K562 (cell line): ENCODE measurements around the gene DNAJC17. TPM values are rescaled to one million over a fixed set of nuclear protein-coding genes. Genes with fewer than 3 reads are reported as not detected.

Source experiments
- CBX1 ChIP-seq: sonication (generic); IDR thresholded peaks from 2 replicates; pipeline ENCODE4 v1.6.1; 2016; ENCODE audit warnings: antibody characterized with exemption, low read depth, mild to moderate bottlenecking
- CXXC5 ChIP-seq: fragments of 250-450 bp; sonication (Bioruptor Pico); IDR thresholded peaks from 2 replicates; pipeline ENCODE4 v1.8.0; 2022; ENCODE audit warnings: inconsistent platforms, mild to moderate bottlenecking, moderate library complexity
- FOSL1 ChIP-seq: fragments of 200-800 bp; sonication (Bioruptor generic); conservative IDR thresholded peaks from 2 replicates; pipeline ENCODE4 v1.6.1; 2016; ENCODE audit warnings: missing genetic modification characterization, missing compliant biosample characterization
- HMGN3 ChIP-seq: IDR thresholded peaks from 2 replicates; pipeline ENCODE4 v1.6.1; 2011; ENCODE audit warnings: borderline replicate concordance, low read depth, mild to moderate bottlenecking, mixed read lengths, low read length; ENCODE audit not compliant: insufficient read length; ENCODE audit errors: extremely low read depth
- MEF2D ChIP-seq: conservative IDR thresholded peaks from 2 replicates; pipeline ENCODE4 v1.6.1; 2016; ENCODE audit warnings: low read depth, missing genetic modification characterization, missing compliant biosample characterization
- NR3C1 ChIP-seq: sonication (generic); formaldehyde crosslinking; IDR thresholded peaks from 2 replicates; pipeline ENCODE4 v1.8.1; 2022; ENCODE audit warnings: missing genetic modification reagents
- PHF21A ChIP-seq: fragments of 450-650 bp; IDR thresholded peaks from 2 replicates; pipeline ENCODE4 v1.6.1; 2017; ENCODE audit warnings: low read depth, borderline replicate concordance
- SMARCC2 ChIP-seq: fragments of 450-650 bp; IDR thresholded peaks from 2 replicates; pipeline ENCODE4 v1.6.1; 2017; ENCODE audit warnings: antibody characterized with exemption, moderate library complexity, mild to moderate bottlenecking, low read depth
- SPI1 ChIP-seq: IDR thresholded peaks from 2 replicates; pipeline ENCODE4 v1.6.1; 2011; ENCODE audit warnings: low read depth, low read length, control low read depth, borderline replicate concordance
- polyA plus RNA-seq, 8 experiments: library from polyadenylated mRNA; depleted of rRNA in 4 of 8; stranded (reverse) in 5 of 8; unstranded in 3 of 8; fragments of >200 nt; fragmentation: Nextera tagmentation in 2 of 8; fragmentation: Illumina TruSeq in 1 of 8; extraction: Ambion mirVana in 2 of 8; extraction: Trizol in 1 of 8; gene quantifications; 2 replicates each; pipeline versions ENCODE4 v1.2.1 to v1.2.3, GENCODE V29; 2011 to 2014; ENCODE audit warnings: inconsistent platforms in 1 of 8, missing spikeins in 1 of 8
- total RNA-seq, 7 experiments: library from RNA; depleted of rRNA in 6 of 7; stranded (reverse); fragments of >200 nt in 6 of 7; fragmentation: Illumina TruSeq in 2 of 7; extraction: Trizol in 2 of 7; gene quantifications; 2 replicates each; pipeline versions ENCODE4 v1.2.1 to v1.2.3, GENCODE V29; 2011 to 2021; ENCODE audit warnings: low replicate concordance in 1 of 7
- TF ChIP-seq, protein P1 (sequence below): sonication (generic); formaldehyde crosslinking; IDR thresholded peaks from 2 replicates; pipeline ENCODE4 v1.8.0; 2022; ENCODE audit warnings: mild to moderate bottlenecking, missing genetic modification reagents
- TF ChIP-seq, protein P2 (sequence below): fragments of 450-650 bp; IDR thresholded peaks from 2 replicates; pipeline ENCODE4 v1.6.1; 2016; ENCODE audit warnings: mild to moderate bottlenecking, moderate library complexity

The DNAJC17 gene
- total and polyA plus RNA-seq, 9 of the 15 experiments (the other 6 are each of a cell fraction or from before 2014, with no cell fraction given) = 2.4 to 79.4 (median 44.2) TPM

DNA sequence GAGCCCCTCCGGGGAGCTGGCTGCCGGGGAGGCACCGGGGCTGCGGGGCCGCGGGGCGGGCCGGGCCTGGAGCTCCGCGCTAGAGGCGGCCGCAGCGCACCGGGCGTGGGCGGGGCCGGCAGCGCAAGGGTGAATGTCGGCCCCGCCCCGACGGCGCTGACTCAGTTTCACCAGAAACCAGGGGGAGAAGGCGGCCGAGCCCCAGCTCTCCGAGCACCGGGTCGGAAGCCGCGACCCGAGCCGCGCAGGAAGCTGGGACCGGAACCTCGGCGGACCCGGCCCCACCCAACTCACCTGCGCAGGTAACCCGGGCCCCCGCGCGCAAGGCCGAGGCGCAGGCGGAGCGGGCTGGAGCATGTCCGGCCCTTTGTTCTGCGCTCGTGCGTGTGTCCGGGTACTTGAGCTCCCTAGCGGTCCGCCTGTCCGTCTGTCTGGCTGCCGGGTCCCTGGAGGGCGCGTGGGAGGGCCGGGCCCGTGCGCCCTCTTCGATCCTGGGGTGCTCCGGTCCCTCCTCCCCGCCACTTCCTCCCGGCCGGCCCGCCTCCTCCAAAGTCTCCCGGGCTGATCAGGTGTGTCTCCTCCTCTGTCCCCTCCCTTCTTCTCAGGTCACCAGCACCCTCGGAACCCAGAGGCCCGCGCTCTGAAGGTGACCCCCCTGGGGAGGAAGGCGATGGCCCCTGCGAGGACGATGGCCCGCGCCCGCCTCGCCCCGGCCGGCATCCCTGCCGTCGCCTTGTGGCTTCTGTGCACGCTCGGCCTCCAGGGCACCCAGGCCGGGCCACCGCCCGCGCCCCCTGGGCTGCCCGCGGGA lies 36.8 kb upstream of the DNAJC17 start, which contains the start of gene SPINT1 (continued):
- TF ChIP-seq, protein P1, sequence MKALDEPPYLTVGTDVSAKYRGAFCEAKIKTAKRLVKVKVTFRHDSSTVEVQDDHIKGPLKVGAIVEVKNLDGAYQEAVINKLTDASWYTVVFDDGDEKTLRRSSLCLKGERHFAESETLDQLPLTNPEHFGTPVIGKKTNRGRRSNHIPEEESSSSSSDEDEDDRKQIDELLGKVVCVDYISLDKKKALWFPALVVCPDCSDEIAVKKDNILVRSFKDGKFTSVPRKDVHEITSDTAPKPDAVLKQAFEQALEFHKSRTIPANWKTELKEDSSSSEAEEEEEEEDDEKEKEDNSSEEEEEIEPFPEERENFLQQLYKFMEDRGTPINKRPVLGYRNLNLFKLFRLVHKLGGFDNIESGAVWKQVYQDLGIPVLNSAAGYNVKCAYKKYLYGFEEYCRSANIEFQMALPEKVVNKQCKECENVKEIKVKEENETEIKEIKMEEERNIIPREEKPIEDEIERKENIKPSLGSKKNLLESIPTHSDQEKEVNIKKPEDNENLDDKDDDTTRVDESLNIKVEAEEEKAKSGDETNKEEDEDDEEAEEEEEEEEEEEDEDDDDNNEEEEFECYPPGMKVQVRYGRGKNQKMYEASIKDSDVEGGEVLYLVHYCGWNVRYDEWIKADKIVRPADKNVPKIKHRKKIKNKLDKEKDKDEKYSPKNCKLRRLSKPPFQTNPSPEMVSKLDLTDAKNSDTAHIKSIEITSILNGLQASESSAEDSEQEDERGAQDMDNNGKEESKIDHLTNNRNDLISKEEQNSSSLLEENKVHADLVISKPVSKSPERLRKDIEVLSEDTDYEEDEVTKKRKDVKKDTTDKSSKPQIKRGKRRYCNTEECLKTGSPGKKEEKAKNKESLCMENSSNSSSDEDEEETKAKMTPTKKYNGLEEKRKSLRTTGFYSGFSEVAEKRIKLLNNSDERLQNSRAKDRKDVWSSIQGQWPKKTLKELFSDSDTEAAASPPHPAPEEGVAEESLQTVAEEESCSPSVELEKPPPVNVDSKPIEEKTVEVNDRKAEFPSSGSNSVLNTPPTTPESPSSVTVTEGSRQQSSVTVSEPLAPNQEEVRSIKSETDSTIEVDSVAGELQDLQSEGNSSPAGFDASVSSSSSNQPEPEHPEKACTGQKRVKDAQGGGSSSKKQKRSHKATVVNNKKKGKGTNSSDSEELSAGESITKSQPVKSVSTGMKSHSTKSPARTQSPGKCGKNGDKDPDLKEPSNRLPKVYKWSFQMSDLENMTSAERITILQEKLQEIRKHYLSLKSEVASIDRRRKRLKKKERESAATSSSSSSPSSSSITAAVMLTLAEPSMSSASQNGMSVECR (CRISPR knock-in tag) = peak; percentile 70; the same call in 1 of the 2 replicates
- TF ChIP-seq FOSL1 (tag) (0 out of 2 replicates have a peak, but pooled peaks have one; percentile 25), SMARCC2 (no peak), MEF2D (tag) (no peak), NR3C1 (CRISPR knock-in tag) (peak; percentile 47; the same call in 1 of the 2 replicates), CXXC5 (CRISPR knock-in tag) (peak; percentile 60), HMGN3 (peak; percentile 50), PHF21A (no peak), SPI1 (peak; percentile 23; the same call in 1 of the 2 replicates), CBX1 (no peak)
- TF ChIP-seq, protein P2, sequence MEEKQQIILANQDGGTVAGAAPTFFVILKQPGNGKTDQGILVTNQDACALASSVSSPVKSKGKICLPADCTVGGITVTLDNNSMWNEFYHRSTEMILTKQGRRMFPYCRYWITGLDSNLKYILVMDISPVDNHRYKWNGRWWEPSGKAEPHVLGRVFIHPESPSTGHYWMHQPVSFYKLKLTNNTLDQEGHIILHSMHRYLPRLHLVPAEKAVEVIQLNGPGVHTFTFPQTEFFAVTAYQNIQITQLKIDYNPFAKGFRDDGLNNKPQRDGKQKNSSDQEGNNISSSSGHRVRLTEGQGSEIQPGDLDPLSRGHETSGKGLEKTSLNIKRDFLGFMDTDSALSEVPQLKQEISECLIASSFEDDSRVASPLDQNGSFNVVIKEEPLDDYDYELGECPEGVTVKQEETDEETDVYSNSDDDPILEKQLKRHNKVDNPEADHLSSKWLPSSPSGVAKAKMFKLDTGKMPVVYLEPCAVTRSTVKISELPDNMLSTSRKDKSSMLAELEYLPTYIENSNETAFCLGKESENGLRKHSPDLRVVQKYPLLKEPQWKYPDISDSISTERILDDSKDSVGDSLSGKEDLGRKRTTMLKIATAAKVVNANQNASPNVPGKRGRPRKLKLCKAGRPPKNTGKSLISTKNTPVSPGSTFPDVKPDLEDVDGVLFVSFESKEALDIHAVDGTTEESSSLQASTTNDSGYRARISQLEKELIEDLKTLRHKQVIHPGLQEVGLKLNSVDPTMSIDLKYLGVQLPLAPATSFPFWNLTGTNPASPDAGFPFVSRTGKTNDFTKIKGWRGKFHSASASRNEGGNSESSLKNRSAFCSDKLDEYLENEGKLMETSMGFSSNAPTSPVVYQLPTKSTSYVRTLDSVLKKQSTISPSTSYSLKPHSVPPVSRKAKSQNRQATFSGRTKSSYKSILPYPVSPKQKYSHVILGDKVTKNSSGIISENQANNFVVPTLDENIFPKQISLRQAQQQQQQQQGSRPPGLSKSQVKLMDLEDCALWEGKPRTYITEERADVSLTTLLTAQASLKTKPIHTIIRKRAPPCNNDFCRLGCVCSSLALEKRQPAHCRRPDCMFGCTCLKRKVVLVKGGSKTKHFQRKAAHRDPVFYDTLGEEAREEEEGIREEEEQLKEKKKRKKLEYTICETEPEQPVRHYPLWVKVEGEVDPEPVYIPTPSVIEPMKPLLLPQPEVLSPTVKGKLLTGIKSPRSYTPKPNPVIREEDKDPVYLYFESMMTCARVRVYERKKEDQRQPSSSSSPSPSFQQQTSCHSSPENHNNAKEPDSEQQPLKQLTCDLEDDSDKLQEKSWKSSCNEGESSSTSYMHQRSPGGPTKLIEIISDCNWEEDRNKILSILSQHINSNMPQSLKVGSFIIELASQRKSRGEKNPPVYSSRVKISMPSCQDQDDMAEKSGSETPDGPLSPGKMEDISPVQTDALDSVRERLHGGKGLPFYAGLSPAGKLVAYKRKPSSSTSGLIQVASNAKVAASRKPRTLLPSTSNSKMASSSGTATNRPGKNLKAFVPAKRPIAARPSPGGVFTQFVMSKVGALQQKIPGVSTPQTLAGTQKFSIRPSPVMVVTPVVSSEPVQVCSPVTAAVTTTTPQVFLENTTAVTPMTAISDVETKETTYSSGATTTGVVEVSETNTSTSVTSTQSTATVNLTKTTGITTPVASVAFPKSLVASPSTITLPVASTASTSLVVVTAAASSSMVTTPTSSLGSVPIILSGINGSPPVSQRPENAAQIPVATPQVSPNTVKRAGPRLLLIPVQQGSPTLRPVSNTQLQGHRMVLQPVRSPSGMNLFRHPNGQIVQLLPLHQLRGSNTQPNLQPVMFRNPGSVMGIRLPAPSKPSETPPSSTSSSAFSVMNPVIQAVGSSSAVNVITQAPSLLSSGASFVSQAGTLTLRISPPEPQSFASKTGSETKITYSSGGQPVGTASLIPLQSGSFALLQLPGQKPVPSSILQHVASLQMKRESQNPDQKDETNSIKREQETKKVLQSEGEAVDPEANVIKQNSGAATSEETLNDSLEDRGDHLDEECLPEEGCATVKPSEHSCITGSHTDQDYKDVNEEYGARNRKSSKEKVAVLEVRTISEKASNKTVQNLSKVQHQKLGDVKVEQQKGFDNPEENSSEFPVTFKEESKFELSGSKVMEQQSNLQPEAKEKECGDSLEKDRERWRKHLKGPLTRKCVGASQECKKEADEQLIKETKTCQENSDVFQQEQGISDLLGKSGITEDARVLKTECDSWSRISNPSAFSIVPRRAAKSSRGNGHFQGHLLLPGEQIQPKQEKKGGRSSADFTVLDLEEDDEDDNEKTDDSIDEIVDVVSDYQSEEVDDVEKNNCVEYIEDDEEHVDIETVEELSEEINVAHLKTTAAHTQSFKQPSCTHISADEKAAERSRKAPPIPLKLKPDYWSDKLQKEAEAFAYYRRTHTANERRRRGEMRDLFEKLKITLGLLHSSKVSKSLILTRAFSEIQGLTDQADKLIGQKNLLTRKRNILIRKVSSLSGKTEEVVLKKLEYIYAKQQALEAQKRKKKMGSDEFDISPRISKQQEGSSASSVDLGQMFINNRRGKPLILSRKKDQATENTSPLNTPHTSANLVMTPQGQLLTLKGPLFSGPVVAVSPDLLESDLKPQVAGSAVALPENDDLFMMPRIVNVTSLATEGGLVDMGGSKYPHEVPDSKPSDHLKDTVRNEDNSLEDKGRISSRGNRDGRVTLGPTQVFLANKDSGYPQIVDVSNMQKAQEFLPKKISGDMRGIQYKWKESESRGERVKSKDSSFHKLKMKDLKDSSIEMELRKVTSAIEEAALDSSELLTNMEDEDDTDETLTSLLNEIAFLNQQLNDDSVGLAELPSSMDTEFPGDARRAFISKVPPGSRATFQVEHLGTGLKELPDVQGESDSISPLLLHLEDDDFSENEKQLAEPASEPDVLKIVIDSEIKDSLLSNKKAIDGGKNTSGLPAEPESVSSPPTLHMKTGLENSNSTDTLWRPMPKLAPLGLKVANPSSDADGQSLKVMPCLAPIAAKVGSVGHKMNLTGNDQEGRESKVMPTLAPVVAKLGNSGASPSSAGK = no peak
